Panc1 (cell line): ENCODE measurements around the gene DNAJC5G.

Source experiments
- CTCF ChIP-seq: fragments of 450-650 bp; IDR thresholded peaks from 2 replicates; pipeline ENCODE4 v1.5.1; 2017; ENCODE audit warnings: mild to moderate bottlenecking
- POLR2AphosphoS5 ChIP-seq: IDR thresholded peaks from 2 replicates; pipeline ENCODE4 v1.6.1; 2012; ENCODE audit warnings: mild to moderate bottlenecking, low read depth, low read length, moderate library complexity
- REST ChIP-seq, 2 experiments: IDR thresholded peaks; 2 replicates each; pipeline ENCODE4 v1.6.1; 2011 to 2012; ENCODE audit warnings: low read depth in 2 of 2, control low read depth in 1 of 2, low read length in 1 of 2, mild to moderate bottlenecking in 1 of 2, moderate library complexity in 1 of 2; ENCODE audit not compliant: insufficient read depth in 1 of 2
- SIN3A ChIP-seq: IDR thresholded peaks from 2 replicates; pipeline ENCODE4 v1.6.1; 2012; ENCODE audit warnings: low read depth, mild to moderate bottlenecking, low read length, moderate library complexity, borderline replicate concordance; ENCODE audit not compliant: insufficient read depth
- TCF7L2 ChIP-seq: IDR thresholded peaks from 2 replicates; pipeline ENCODE4 v1.6.1; 2011; ENCODE audit warnings: mild to moderate bottlenecking, low read depth, low read length, inconsistent platforms

GRCh38 chr2:27316655-27317412 is 41.6 kb downstream of the DNAJC5G start:
- TF ChIP-seq CTCF (no peak), SIN3A (no peak), POLR2AphosphoS5 (no peak), TCF7L2 (no peak), REST (IDR thresholded peaks at IDR 0.05; ENCODE audit: insufficient read depth in 1 of 2, low read depth in 2 of 2, low read length in 1 of 2) (no peak)
